Omental fat pad (tissue), 4 donors: Measurements from ENCODE around the gene KRT27. TPM values are rescaled to one million over a fixed set of nuclear protein-coding genes. Genes with fewer than 3 reads are reported as not detected.
"Not testable (repeated sequence)": the region's sequence is repeated elsewhere in the genome, so short reads cannot be mapped to it uniquely, and the experiment has no call there.

Experiments used
- ATAC-seq: fragments of 150-250 bp; one replicate; pipeline ENCODE4 v1.9.1; 2016; ENCODE audit warnings: mild to moderate bottlenecking, moderate library complexity; ENCODE audit not compliant: low FRiP score
- DNase-seq: peaks from one replicate; pipeline ENCODE4 v3.0.0-alpha.2; 2019; ENCODE audit warnings: low spot score
- total RNA-seq, 4 donors: library from RNA; depleted of rRNA; stranded (reverse); fragments of >200 nt; gene quantifications; one replicate each; pipeline ENCODE4 v1.1.0, GENCODE V29; 2016
- TF ChIP-seq, protein P1 (sequence below), 3 donors: fragments of 450-650 bp; IDR thresholded peaks; one replicate each; pipeline ENCODE4 v1.5.1; 2016 to 2017; ENCODE audit warnings: antibody characterized with exemption in 3 of 3, mild to moderate bottlenecking in 3 of 3, moderate library complexity in 2 of 3

The KRT27 gene
- total RNA-seq, 4 donors from 2014 or later = not detected

- TF ChIP-seq, protein P1, sequence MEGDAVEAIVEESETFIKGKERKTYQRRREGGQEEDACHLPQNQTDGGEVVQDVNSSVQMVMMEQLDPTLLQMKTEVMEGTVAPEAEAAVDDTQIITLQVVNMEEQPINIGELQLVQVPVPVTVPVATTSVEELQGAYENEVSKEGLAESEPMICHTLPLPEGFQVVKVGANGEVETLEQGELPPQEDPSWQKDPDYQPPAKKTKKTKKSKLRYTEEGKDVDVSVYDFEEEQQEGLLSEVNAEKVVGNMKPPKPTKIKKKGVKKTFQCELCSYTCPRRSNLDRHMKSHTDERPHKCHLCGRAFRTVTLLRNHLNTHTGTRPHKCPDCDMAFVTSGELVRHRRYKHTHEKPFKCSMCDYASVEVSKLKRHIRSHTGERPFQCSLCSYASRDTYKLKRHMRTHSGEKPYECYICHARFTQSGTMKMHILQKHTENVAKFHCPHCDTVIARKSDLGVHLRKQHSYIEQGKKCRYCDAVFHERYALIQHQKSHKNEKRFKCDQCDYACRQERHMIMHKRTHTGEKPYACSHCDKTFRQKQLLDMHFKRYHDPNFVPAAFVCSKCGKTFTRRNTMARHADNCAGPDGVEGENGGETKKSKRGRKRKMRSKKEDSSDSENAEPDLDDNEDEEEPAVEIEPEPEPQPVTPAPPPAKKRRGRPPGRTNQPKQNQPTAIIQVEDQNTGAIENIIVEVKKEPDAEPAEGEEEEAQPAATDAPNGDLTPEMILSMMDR (IDR thresholded peaks at IDR 0.05) = no peak
- ATAC-seq (no peak), DNase-seq (no peak)
Measured at GRCh38 chr17:40760105-40761016, 22.0 kb downstream of the KRT27 start.

DNA sequence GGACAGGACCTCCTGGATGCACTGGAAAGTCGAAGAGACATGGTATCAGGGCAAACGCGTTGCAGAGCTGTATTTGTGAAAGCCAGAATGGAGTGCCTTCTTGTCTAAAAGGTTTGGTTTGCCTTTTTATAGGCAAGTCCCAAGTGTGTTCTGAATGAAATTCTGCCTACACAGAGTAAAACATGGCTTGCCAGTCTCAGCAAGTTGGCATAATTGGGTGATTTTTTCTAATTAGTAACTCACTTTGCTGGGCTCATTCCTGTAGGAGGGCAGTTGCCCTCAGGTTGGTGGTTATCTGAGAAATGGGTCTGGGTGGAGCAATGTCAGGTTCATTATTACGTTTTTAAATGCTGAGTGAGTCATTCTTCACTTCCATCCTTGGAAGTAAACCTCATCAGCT is 27.1 kb downstream of the KRT27 start, which contains the start of gene KRT25:
Gene KRT25 (minus strand): TSS at position 101 of the 400 bp plus-strand sequence. CDS start 60 bp downstream, at position 41.
- ATAC-seq (no peak), DNase-seq (no peak)
- TF ChIP-seq, protein P1 (IDR thresholded peaks at IDR 0.05) = no peak

- TF ChIP-seq, protein P1 (IDR thresholded peaks at IDR 0.05) = no peak
- ATAC-seq (no peak), DNase-seq (no peak)
Measured at GRCh38 chr17:40753804-40754203, 28.5 kb downstream of the KRT27 start.

GRCh38 chr17:40751065-40751464 is 31.3 kb downstream of the KRT27 start:
- TF ChIP-seq, protein P1 (IDR thresholded peaks at IDR 0.05) = no peak
- no peak for DNase-seq
- no peak for ATAC-seq

- DNase-seq = no peak
- TF ChIP-seq, protein P1 (IDR thresholded peaks at IDR 0.05) = no peak
- ATAC-seq = no peak
Measured at GRCh38 chr17:40750391-40750790, 32.0 kb downstream of the KRT27 start.

- ATAC-seq, DNase-seq: not testable (repeated sequence)
Measured at GRCh38 chr17:40748666-40749065, 33.7 kb downstream of the KRT27 start.

DNA sequence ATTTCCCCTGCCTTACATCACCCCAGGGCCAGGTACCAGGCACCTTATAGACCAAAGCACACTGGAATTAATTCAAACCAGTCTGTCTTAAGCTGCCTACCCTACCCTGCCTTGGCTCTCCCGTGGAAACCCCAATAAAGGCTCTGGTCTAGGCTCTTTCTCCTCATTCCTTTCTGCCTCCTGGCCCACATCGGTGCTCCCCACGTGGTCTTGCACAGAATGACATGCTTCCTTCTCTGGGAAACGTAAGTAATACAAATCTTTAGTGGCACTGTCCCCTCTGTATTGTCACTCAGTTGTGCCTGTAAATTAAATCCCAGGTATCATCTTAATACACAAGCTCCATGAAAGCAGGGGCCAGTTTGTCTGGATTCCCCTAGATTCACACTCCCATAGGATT is 43.8 kb downstream of the KRT27 start:
- DNase-seq (no peak), ATAC-seq (no peak)
- TF ChIP-seq, protein P1 (IDR thresholded peaks at IDR 0.05) = no peak
